Posterior cingulate gyrus (tissue), 11 donors: ENCODE data around the gene LYSMD3.

Source experiments
- DNase-seq, 10 donors: peaks; one replicate each; pipeline versions ENCODE4 v3.0.0 to v3.0.0-alpha.2; 2020 to 2021; ENCODE audit warnings: mixed read lengths in 3 of 10
- intact Hi-C: fragments of 100-400 bp; cut with DNase I; formaldehyde crosslinking; loops from one replicate; pipeline ENCODE4 v1.15.1; 2023

Gene LYSMD3

GRCh38 chr5:90494043-90494442, 35.3 kb downstream of the LYSMD3 start:
- no peak for DNase-seq
- intact Hi-C loops = no loop called here

GRCh38 chr5:90488791-90489190, 40.6 kb downstream of the LYSMD3 start:
- intact Hi-C loops = no loop called here
- DNase-seq = no peak

- intact Hi-C loops = no loop called here
- DNase-seq = no peak
Measured at GRCh38 chr5:90484540-90484939, 44.8 kb downstream of the LYSMD3 start.

GRCh38 chr5:90483206-90483605, 46.2 kb downstream of the LYSMD3 start:
- intact Hi-C loops = no loop called here
- DNase-seq = no peak

- intact Hi-C loops = no loop called here
- DNase-seq = no peak
Measured at GRCh38 chr5:90480699-90481098, 48.7 kb downstream of the LYSMD3 start.

GRCh38 chr5:90479611-90480385, 49.6 kb downstream of the LYSMD3 start:
- intact Hi-C loops = no loop called here
- no peak for DNase-seq

- no peak for DNase-seq
- intact Hi-C loops = no loop called here
Measured at GRCh38 chr5:90477621-90478215, 51.7 kb downstream of the LYSMD3 start.

- intact Hi-C loops = no loop called here
Measured at GRCh38 chr5:90477073-90477472, 52.3 kb downstream of the LYSMD3 start.

GRCh38 chr5:90476391-90476790, 53.0 kb downstream of the LYSMD3 start:
- intact Hi-C loops = no loop called here
- no peak for DNase-seq

More at GRCh38 chr5:90477073-90477472, 52.3 kb downstream of the LYSMD3 start:
- no peak for DNase-seq

GRCh38 chr5:90475436-90475980, 53.9 kb downstream of the LYSMD3 start:
- intact Hi-C loops = loop anchor here (2.0 kb wide), 1 partner anchor 65 kb away; no protein-coding TSS in a partner anchor
- DNase-seq = peak in 1 of 10 donors; percentile 62

- intact Hi-C loops = loop anchor here (1.0 to 2.0 kb wide), 2 partner anchors 55 to 64 kb away; partner anchors contain the start of gene LYSMD3
Measured at GRCh38 chr5:90474235-90475107, 54.9 kb downstream of the LYSMD3 start, which contains the start of the genes MBLAC2 and POLR3G. MBLAC2 (minus strand) TSS chr5:90474771; CDS start chr5:90474292, 479 bp downstream. POLR3G (plus strand) TSS chr5:90474864; CDS start chr5:90485568, 10,704 bp downstream.

GRCh38 chr5:90473396-90474234, 55.8 kb downstream of the LYSMD3 start:
- intact Hi-C loops = loop anchor here (1.0 to 2.0 kb wide), 2 partner anchors 56 to 63 kb away; partner anchors contain the start of gene LYSMD3
- DNase-seq = peak in 7 of 10 donors; percentile 22 to 92 (median 45)

More at GRCh38 chr5:90474235-90475107, 54.9 kb downstream of the LYSMD3 start, which contains the start of the genes MBLAC2 and POLR3G:
- DNase-seq = peak; percentile 88 to 98 (median 90)

- no peak for DNase-seq
- intact Hi-C loops = no loop called here
Measured at GRCh38 chr5:90472783-90473395, 56.5 kb downstream of the LYSMD3 start.
